ENCODE measurements around the gene FADS2.

DNA sequence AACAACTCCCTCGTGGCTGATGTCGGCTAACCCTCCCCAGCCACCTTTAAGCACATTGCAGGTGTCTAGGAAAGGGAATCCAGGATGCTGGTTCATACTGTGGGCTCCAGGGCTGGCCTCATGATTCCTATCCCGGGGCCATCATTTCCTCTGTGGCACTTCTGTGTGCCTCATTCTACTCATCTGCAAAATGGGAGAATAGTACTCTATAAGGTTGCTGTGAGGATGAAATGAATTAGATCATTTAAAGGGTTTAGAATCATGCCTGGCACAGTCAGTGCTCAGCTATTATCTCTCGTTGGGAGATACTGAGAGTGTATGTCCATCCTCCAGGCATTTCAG, 67.6 kb downstream of the FADS2 start:
- TF ChIP-seq, protein P1, sequence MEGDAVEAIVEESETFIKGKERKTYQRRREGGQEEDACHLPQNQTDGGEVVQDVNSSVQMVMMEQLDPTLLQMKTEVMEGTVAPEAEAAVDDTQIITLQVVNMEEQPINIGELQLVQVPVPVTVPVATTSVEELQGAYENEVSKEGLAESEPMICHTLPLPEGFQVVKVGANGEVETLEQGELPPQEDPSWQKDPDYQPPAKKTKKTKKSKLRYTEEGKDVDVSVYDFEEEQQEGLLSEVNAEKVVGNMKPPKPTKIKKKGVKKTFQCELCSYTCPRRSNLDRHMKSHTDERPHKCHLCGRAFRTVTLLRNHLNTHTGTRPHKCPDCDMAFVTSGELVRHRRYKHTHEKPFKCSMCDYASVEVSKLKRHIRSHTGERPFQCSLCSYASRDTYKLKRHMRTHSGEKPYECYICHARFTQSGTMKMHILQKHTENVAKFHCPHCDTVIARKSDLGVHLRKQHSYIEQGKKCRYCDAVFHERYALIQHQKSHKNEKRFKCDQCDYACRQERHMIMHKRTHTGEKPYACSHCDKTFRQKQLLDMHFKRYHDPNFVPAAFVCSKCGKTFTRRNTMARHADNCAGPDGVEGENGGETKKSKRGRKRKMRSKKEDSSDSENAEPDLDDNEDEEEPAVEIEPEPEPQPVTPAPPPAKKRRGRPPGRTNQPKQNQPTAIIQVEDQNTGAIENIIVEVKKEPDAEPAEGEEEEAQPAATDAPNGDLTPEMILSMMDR (IDR thresholded peaks at IDR 0.05), result no peak
- no peak for TF ChIP-seq POLR2A (IDR thresholded peaks at IDR 0.05)
